Muscle layer of colon (tissue), 2 donors: Measurements from ENCODE around the gene SDCBP2.
A peak's percentile ranks its signal among the peaks of the same experiment; 100 is the strongest.

Experiments
- H3K27ac ChIP-seq: one replicate; pipeline ENCODE4 v1.7.0; 2013; ENCODE audit warnings: low read depth, mild to moderate bottlenecking, low read length, moderate library complexity
- H3K27me3 ChIP-seq, 2 donors: one replicate each; pipeline ENCODE4 v1.7.0; 2013; ENCODE audit warnings: low read length in 2 of 2, mild to moderate bottlenecking in 2 of 2; ENCODE audit not compliant: insufficient read depth in 2 of 2, control insufficient read depth in 1 of 2
- H3K36me3 ChIP-seq: one replicate; pipeline ENCODE4 v1.7.0; 2013; ENCODE audit warnings: mild to moderate bottlenecking, low read length; ENCODE audit not compliant: insufficient read depth
- H3K4me1 ChIP-seq: one replicate; pipeline ENCODE4 v1.7.0; 2013; ENCODE audit warnings: mild to moderate bottlenecking, low read length; ENCODE audit not compliant: insufficient read depth
- H3K4me3 ChIP-seq, 2 donors: one replicate each; pipeline ENCODE4 v1.7.0; 2013; ENCODE audit warnings: low read length in 2 of 2, low read depth in 1 of 2, mild to moderate bottlenecking in 1 of 2, moderate library complexity in 1 of 2
- H3K9ac ChIP-seq: one replicate; pipeline ENCODE4 v1.7.0; 2013; ENCODE audit warnings: low read length
- H3K9me3 ChIP-seq: one replicate; pipeline ENCODE4 v1.7.0; 2013; ENCODE audit warnings: mild to moderate bottlenecking, low read length
- donor health status: abdominal sarcoma.
- donor health status: Adenocarcinoma of cecum.

Gene SDCBP2

GRCh38 chr20:1371830-1372539 lies 43.0 kb upstream of the SDCBP2 start:
- no peaks in the 10 kb centered on the region for H3K9me3 ChIP-seq
- no peak overlapping the region for H3K4me3 ChIP-seq
- H3K4me1 ChIP-seq, result peaks cover 32% of the 10 kb centered on the region
- H3K36me3 ChIP-seq, result peaks cover 38% of the 10 kb centered on the region
- H3K9ac ChIP-seq, result no peak overlapping the region
- no peaks in the 10 kb centered on the region for H3K27me3 ChIP-seq
- H3K27ac ChIP-seq, result no peak overlapping the region

- Histone ChIP-seq H3K9ac (no peak overlapping the region), H3K36me3 (peaks cover 38% of the 10 kb centered on the region), H3K4me3 (no peak overlapping the region), H3K9me3 (no peaks in the 10 kb centered on the region), H3K4me1 (peaks cover 32% of the 10 kb centered on the region), H3K27ac (no peak overlapping the region), H3K27me3 (no peaks in the 10 kb centered on the region)
Observed at GRCh38 chr20:1371202-1371782, 42.4 kb upstream of the SDCBP2 start.

- Histone ChIP-seq H3K4me1 (peaks cover 28% of the 10 kb centered on the region), H3K9ac (no peak overlapping the region), H3K9me3 (no peaks in the 10 kb centered on the region), H3K4me3 (no peak overlapping the region), H3K27ac (no peak overlapping the region), H3K27me3 (no peaks in the 10 kb centered on the region), H3K36me3 (peaks cover 38% of the 10 kb centered on the region)
Observed at GRCh38 chr20:1370548-1371110, 41.7 kb upstream of the SDCBP2 start.

- Histone ChIP-seq H3K27ac (no peak overlapping the region), H3K4me3 (no peak overlapping the region), H3K9me3 (no peaks in the 10 kb centered on the region), H3K9ac (no peak overlapping the region), H3K4me1 (peaks cover 27% of the 10 kb centered on the region), H3K27me3 (no peaks in the 10 kb centered on the region), H3K36me3 (peaks cover 42% of the 10 kb centered on the region)
Observed at GRCh38 chr20:1369970-1370369, 41.0 kb upstream of the SDCBP2 start.

- peaks cover 35% of the 10 kb centered on the region for H3K36me3 ChIP-seq
- H3K4me3 ChIP-seq, result no peak overlapping the region
- H3K27me3 ChIP-seq, result no peaks in the 10 kb centered on the region
- peaks cover 27% of the 10 kb centered on the region for H3K4me1 ChIP-seq
- no peaks in the 10 kb centered on the region for H3K9me3 ChIP-seq
- H3K9ac ChIP-seq, result no peak overlapping the region
- H3K27ac ChIP-seq, result peak overlapping the region; percentile 14
Observed at GRCh38 chr20:1368448-1369199, 39.7 kb upstream of the SDCBP2 start.

GRCh38 chr20:1367479-1367878 lies 38.5 kb upstream of the SDCBP2 start:
- no peak overlapping the region for H3K27ac ChIP-seq
- peaks cover 27% of the 10 kb centered on the region for H3K4me1 ChIP-seq
- no peaks in the 10 kb centered on the region for H3K27me3 ChIP-seq
- no peaks in the 10 kb centered on the region for H3K9me3 ChIP-seq
- peaks cover 33% of the 10 kb centered on the region for H3K36me3 ChIP-seq
- H3K4me3 ChIP-seq, result no peak overlapping the region
- no peak overlapping the region for H3K9ac ChIP-seq

GRCh38 chr20:1364106-1364505 lies 35.2 kb upstream of the SDCBP2 start:
- H3K9me3 ChIP-seq, result no peaks in the 10 kb centered on the region
- H3K4me1 ChIP-seq, result peaks cover 9% of the 10 kb centered on the region
- no peaks in the 10 kb centered on the region for H3K27me3 ChIP-seq
- no peak overlapping the region for H3K9ac ChIP-seq
- H3K27ac ChIP-seq, result no peak overlapping the region
- H3K4me3 ChIP-seq, result no peak overlapping the region
- H3K36me3 ChIP-seq, result peaks cover 26% of the 10 kb centered on the region

- peaks cover 23% of the 10 kb centered on the region for H3K36me3 ChIP-seq
- no peaks in the 10 kb centered on the region for H3K27me3 ChIP-seq
- no peak overlapping the region for H3K27ac ChIP-seq
- no peaks in the 10 kb centered on the region for H3K9me3 ChIP-seq
- no peak overlapping the region for H3K9ac ChIP-seq
- H3K4me1 ChIP-seq, result peaks cover 4% of the 10 kb centered on the region
- H3K4me3 ChIP-seq, result no peak overlapping the region
Observed at GRCh38 chr20:1363522-1363921, 34.6 kb upstream of the SDCBP2 start.

- Histone ChIP-seq H3K27ac (no peak overlapping the region), H3K36me3 (peaks cover 17% of the 10 kb centered on the region), H3K4me3 (no peak overlapping the region), H3K9ac (no peak overlapping the region), H3K4me1 (no peaks in the 10 kb centered on the region), H3K9me3 (no peaks in the 10 kb centered on the region), H3K27me3 (no peaks in the 10 kb centered on the region)
Observed at GRCh38 chr20:1362484-1362883, 33.5 kb upstream of the SDCBP2 start.

GRCh38 chr20:1360094-1360846 lies 31.3 kb upstream of the SDCBP2 start:
- peaks cover 15% of the 10 kb centered on the region for H3K36me3 ChIP-seq
- no peaks in the 10 kb centered on the region for H3K27me3 ChIP-seq
- no peaks in the 10 kb centered on the region for H3K9me3 ChIP-seq
- no peak overlapping the region for H3K27ac ChIP-seq
- H3K9ac ChIP-seq, result no peak overlapping the region
- no peak overlapping the region for H3K4me3 ChIP-seq
- H3K4me1 ChIP-seq, result no peaks in the 10 kb centered on the region
